ENCODE measurements around the gene NRARP.

The NRARP gene

GRCh38 chr9:137265496-137266161, 36.4 kb downstream of the NRARP start:
- H3K9ac ChIP-seq (ENCODE audit: low read length) = no peak overlapping the region
- H3K36me3 ChIP-seq (replicated peaks; ENCODE audit: insufficient read depth, low read length) = no peaks in the 10 kb centered on the region

DNA sequence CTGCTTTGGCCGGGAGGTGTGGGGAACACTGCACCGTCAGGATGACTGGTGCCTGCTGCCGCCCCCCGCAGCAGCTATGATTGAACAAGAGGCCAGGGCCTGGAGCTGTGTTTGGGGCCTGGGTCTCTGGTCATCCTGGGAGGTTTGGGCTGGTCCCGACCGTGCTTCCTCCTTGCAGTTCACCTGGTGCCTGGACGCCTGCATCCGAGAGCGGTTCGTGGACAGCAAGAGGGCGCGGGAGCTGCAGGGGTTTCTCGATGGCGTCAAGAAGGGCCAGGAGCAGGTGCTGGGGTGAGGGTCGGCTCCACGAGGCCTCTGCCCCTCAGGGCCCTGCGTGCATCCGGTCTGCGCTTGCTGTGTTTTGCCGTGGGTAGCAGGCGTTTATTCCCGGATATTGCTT, 38.0 kb downstream of the NRARP start:
- peaks cover 8% of the 10 kb centered on the region; the same call in 1 of the 2 replicates for H3K79me2 ChIP-seq (ENCODE audit: low read length)

More at GRCh38 chr9:137265496-137266161, 36.4 kb downstream of the NRARP start:
- no peak overlapping the region for H3K27ac ChIP-seq (ENCODE audit: low read length)
- H3F3A ChIP-seq (ENCODE audit: insufficient read depth, low read length) = peaks cover 8% of the 10 kb centered on the region; the same call in 1 of the 2 replicates
- peaks cover 8% of the 10 kb centered on the region; the same call in 1 of the 2 replicates for H3K79me2 ChIP-seq (ENCODE audit: low read length)
- no peak overlapping the region for H3K4me3 ChIP-seq (ENCODE audit: low read length)
- H3K4me2 ChIP-seq (ENCODE audit: low read depth, low read length) = no peak overlapping the region
- no peaks in the 10 kb centered on the region for H3K9me3 ChIP-seq (replicated peaks; ENCODE audit: insufficient read depth, low read length)
- H2AFZ ChIP-seq (ENCODE audit: low read length) = no peak overlapping the region
- H4K20me1 ChIP-seq (ENCODE audit: insufficient read depth, low read length) = no peaks in the 10 kb centered on the region
- H3K27me3 ChIP-seq (replicated peaks; ENCODE audit: insufficient read depth, low read length) = no peaks in the 10 kb centered on the region
- DNase-seq = no peak
- no peaks in the 10 kb centered on the region for H3K9me2 ChIP-seq (replicated peaks; ENCODE audit: insufficient read depth, low read length)
- H3K4me1 ChIP-seq (ENCODE audit: low read length) = peaks cover 20% of the 10 kb centered on the region
- TF ChIP-seq EZH2phosphoT487 (IDR thresholded peaks at IDR 0.05; ENCODE audit: low read length) (no peak), CTCF (IDR thresholded peaks at IDR 0.05; ENCODE audit: low read length) (no peak), EZH2 (optimal IDR thresholded peaks at IDR 0.05; ENCODE audit: low read depth, low read length) (no peak)

GRCh38 chr9:137263506-137263905, 38.6 kb downstream of the NRARP start:
- H3K36me3 ChIP-seq (replicated peaks; ENCODE audit: insufficient read depth, low read length) = peaks cover 4% of the 10 kb centered on the region; the same call in 1 of the 2 replicates
- H3K9ac ChIP-seq (ENCODE audit: low read length) = no peak overlapping the region
- H3K9me2 ChIP-seq (replicated peaks; ENCODE audit: insufficient read depth, low read length) = no peaks in the 10 kb centered on the region
- no peaks in the 10 kb centered on the region for H4K20me1 ChIP-seq (ENCODE audit: insufficient read depth, low read length)
- peaks cover 4% of the 10 kb centered on the region; the same call in 1 of the 2 replicates for H3K79me2 ChIP-seq (ENCODE audit: low read length)
- no peak overlapping the region for H3K27ac ChIP-seq (ENCODE audit: low read length)
- no peak overlapping the region for H2AFZ ChIP-seq (ENCODE audit: low read length)
- TF ChIP-seq EZH2phosphoT487 (IDR thresholded peaks at IDR 0.05; ENCODE audit: low read length) (no peak), EZH2 (optimal IDR thresholded peaks at IDR 0.05; ENCODE audit: low read depth, low read length) (no peak), CTCF (IDR thresholded peaks at IDR 0.05; ENCODE audit: low read length) (no peak)
- H3K4me2 ChIP-seq (ENCODE audit: low read depth, low read length) = no peak overlapping the region
- no peaks in the 10 kb centered on the region for H3K27me3 ChIP-seq (replicated peaks; ENCODE audit: insufficient read depth, low read length)
- peaks cover under 1% of the 10 kb centered on the region; the same call in 1 of the 2 replicates for H3F3A ChIP-seq (ENCODE audit: insufficient read depth, low read length)
- no peak overlapping the region for H3K4me3 ChIP-seq (ENCODE audit: low read length)
- peaks cover 6% of the 10 kb centered on the region for H3K4me1 ChIP-seq (ENCODE audit: low read length)
- no peaks in the 10 kb centered on the region for H3K9me3 ChIP-seq (replicated peaks; ENCODE audit: insufficient read depth, low read length)
- no peak for DNase-seq

More for the DNA sequence above, 38.0 kb downstream of the NRARP start:
- no peak overlapping the region for H3K9ac ChIP-seq (ENCODE audit: low read length)
- no peaks in the 10 kb centered on the region for H3K9me3 ChIP-seq (replicated peaks; ENCODE audit: insufficient read depth, low read length)
- peaks cover 2% of the 10 kb centered on the region; the same call in 1 of the 2 replicates for H3K36me3 ChIP-seq (replicated peaks; ENCODE audit: insufficient read depth, low read length)
- peaks cover 12% of the 10 kb centered on the region for H3K4me1 ChIP-seq (ENCODE audit: low read length)
- no peak overlapping the region for H3K27ac ChIP-seq (ENCODE audit: low read length)
- H3K9me2 ChIP-seq (replicated peaks; ENCODE audit: insufficient read depth, low read length) = no peaks in the 10 kb centered on the region
- DNase-seq = no peak
- peaks cover 3% of the 10 kb centered on the region; the same call in 1 of the 2 replicates for H3F3A ChIP-seq (ENCODE audit: insufficient read depth, low read length)
- no peak overlapping the region for H3K4me2 ChIP-seq (ENCODE audit: low read depth, low read length)
- H3K27me3 ChIP-seq (replicated peaks; ENCODE audit: insufficient read depth, low read length) = no peaks in the 10 kb centered on the region
- TF ChIP-seq EZH2 (optimal IDR thresholded peaks at IDR 0.05; ENCODE audit: low read depth, low read length) (no peak), EZH2phosphoT487 (IDR thresholded peaks at IDR 0.05; ENCODE audit: low read length) (no peak), CTCF (IDR thresholded peaks at IDR 0.05; ENCODE audit: low read length) (no peak)
- no peak overlapping the region for H3K4me3 ChIP-seq (ENCODE audit: low read length)
- H4K20me1 ChIP-seq (ENCODE audit: insufficient read depth, low read length) = no peaks in the 10 kb centered on the region
- H2AFZ ChIP-seq (ENCODE audit: low read length) = no peak overlapping the region
